OCI-M2 (cell line): ENCODE data around the gene SLFNL1.

ENCODE experiments used
- DNase-seq: peaks from one replicate; lab custom pipeline; 2025; ENCODE audit not compliant: unreplicated experiment; lab: John Stamatoyannopoulos, UW

SLFNL1 gene

DNA sequence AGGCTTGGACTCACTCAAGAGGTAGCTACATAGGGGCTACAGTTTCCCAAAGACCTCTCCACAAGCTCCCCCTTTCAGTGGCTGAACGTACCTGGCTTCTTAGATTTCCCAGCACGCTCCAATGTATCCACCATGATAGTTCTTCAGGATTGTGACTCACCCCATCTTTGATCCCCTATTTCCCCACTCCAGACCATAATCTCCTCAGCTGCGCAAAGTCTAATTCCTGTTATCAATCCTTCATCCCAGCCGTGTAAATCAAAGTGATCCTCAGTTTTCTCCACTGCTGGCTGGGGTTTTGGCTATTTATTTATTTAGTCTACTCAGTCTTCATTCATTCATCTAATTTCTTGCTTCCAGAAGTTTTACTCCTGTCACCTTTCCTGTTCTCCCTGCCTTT lies 55.1 kb downstream of the SLFNL1 start:
- DNase-seq = no peak
